ENCODE results near the gene TBC1D25. TPM values are rescaled to one million over a fixed set of nuclear protein-coding genes. Genes with fewer than 3 reads are reported as not detected.

The TBC1D25 gene
- total RNA-seq, 1 donor from 2014 or later: 7.4 TPM

DNA sequence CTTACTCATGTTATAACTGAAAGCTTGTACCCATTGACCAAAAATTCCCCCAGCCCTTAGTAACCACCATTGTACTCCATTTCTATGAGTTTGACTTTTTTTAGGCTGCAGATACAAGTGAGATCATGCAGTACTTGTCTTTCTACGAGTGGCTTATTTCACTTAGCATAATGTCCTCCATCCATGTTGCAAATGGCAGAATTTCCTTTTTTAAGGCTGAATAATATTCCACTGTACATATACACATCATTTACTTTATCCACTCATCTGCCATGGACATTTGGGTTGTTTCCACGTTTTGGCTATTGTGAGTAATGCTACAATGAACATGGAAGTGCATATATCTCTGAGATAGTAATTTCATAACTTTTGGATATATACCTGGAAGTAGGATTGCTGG, 45.2 kb downstream of the TBC1D25 start:
- TF ChIP-seq, protein P1, sequence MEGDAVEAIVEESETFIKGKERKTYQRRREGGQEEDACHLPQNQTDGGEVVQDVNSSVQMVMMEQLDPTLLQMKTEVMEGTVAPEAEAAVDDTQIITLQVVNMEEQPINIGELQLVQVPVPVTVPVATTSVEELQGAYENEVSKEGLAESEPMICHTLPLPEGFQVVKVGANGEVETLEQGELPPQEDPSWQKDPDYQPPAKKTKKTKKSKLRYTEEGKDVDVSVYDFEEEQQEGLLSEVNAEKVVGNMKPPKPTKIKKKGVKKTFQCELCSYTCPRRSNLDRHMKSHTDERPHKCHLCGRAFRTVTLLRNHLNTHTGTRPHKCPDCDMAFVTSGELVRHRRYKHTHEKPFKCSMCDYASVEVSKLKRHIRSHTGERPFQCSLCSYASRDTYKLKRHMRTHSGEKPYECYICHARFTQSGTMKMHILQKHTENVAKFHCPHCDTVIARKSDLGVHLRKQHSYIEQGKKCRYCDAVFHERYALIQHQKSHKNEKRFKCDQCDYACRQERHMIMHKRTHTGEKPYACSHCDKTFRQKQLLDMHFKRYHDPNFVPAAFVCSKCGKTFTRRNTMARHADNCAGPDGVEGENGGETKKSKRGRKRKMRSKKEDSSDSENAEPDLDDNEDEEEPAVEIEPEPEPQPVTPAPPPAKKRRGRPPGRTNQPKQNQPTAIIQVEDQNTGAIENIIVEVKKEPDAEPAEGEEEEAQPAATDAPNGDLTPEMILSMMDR (conservative IDR thresholded peaks at IDR 0.05; ENCODE audit: low read depth, low read length): no peak
- no peak for DNase-seq (ENCODE audit: low read depth)
- no peak overlapping the region for H3K4me3 ChIP-seq (ENCODE audit: low read depth, low read length)

DNA sequence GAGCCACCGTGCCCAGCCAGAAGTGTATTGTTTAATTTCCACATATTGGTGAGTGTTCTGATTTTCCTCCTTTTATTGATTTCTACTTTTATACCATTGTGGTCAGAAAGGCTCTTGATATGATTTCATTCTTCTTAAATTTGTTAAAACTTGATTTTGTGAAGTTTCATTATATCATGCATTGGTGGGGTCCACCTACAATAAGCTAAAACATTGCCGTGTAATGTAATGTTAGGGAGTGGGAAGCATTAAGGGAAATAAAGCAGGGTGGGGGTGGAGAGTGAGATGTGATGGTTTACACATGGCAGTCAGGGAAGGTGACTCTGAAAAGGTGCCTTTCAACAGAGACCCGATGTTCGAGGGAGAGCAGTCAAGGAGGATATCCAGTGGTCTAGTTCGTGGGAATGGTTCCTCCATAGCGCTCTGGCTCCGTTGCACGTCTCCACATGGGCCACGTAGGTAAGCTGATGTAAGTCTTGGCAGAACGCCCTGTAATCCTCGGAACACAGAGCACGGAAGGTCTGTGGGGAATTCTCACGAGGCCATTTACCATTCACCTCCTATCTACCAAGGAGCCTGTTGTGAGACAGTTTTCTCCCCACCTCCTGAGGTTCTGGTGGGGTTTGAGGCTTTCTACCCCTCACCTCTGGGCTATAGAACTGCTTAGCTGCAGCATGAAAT, 50.1 kb downstream of the TBC1D25 start:
- TF ChIP-seq, protein P1 (conservative IDR thresholded peaks at IDR 0.05; ENCODE audit: low read depth, low read length): no peak
- DNase-seq (ENCODE audit: low read depth): no peak
- H3K4me3 ChIP-seq (ENCODE audit: low read depth, low read length): peak overlapping the region; percentile 64

DNA sequence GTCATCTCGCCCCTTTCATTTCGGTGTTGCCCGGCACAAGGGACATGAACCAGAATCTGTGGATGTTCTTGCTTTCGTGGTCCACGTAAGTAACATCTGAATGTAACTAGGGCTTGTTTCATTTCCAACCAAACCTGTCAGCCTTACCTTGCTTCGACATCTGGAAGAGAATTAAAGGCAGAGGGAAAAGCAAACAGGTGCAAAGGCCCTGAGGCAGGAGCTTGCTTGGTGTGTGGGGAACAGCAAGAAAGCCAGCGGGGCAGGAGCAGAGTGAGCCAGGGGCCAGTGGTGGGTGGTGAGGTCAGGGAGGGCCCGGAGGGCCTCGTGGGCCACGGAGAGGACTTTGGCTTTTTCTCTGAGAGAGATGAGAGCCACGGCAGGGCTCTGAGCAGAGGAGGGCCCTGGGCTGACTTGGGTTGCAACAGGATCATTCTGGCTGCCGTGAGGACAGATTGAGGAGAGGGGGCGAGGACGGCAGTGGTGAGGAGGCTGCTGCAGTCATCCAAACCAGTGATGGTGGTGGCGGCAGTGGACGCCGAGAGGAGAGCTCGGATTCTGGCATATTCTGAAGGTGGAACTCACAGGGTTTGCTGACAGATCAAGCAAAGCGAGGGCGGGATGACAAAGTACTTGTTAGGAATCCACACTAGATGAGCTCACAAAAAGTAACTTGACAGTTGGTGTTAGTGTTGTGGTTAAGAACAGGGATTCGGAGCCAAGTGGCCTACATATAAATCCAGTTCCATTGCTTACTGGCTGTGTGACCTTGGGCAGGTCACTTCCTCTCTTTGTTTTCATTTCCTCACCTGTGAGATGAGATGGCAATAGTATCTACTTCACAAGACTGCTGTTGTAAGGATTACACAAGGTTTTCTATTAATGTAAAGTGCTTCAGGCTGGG, 50.9 kb downstream of the TBC1D25 start:
- TF ChIP-seq, protein P1 (conservative IDR thresholded peaks at IDR 0.05; ENCODE audit: low read depth, low read length): no peak
- DNase-seq (ENCODE audit: low read depth): no peak
- H3K4me3 ChIP-seq (ENCODE audit: low read depth, low read length): peak overlapping the region; percentile 64

DNA sequence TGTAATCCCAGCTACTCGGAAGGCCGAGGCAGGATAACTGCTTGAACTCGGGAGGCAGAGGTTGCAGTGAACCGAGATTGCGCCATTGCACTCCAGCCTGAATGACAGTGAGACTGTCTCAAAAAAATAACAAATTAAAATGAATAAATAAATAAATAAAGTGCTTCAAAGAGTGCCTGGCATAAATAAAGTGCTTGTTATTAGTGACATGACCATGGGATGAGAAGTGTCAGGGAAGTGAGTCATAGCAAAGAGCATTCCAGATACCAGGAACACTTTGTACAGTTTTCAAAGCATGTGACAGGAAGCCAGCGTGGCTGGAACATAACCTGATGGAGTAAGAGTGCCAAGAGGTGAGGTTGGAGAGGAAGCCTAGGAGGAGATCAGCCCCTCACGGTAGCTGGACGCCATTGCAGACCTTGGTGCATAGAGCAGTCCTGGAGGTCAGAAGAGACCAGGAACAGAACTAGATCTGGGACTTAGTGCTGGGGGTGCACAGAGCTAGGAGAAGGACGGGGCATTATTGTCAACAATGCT, 51.8 kb downstream of the TBC1D25 start:
- TF ChIP-seq, protein P1 (conservative IDR thresholded peaks at IDR 0.05; ENCODE audit: low read depth, low read length): peak; percentile 36
- no peak for DNase-seq (ENCODE audit: low read depth)
- peak overlapping the region; percentile 64 for H3K4me3 ChIP-seq (ENCODE audit: low read depth, low read length)

DNA sequence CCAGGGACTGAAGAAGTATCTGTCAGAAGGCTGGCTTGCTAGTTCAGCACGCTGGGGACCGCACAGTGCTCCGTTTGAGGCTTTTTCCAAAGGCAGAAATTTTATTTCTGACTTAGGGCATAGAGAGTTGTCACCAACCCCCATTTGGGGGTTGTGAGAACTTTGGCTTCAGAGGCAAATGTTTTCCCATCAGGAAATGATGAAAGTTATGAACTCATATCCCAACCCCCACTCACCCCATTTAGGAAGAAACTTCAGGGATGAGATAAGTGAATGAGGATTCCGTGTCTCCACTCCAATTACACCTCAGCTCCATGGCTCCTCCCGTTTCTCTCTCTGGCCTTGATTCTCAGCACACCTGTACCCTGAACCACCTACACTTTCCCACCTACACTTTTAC, 53.5 kb downstream of the TBC1D25 start:
- peak overlapping the region; percentile 64 for H3K4me3 ChIP-seq (ENCODE audit: low read depth, low read length)
- DNase-seq (ENCODE audit: low read depth): no peak
- TF ChIP-seq, protein P1 (conservative IDR thresholded peaks at IDR 0.05; ENCODE audit: low read depth, low read length): no peak

DNA sequence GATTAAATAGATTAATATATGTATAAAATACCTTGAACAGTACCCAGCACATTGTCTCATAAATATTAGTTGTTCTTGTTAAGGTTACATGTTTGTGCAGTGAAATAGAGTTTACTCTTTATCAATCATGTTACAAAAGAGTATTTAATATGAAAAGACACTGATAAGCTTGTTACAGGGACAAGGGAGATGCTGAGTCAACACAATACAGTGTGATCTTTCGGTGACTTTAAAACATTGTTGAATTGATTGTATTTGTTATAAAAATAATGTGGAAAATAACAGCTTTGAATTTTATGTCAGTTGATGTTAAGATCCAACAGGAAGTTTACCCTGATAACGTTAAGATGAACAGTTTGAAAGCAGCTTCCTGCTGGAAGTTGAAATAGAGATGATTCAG, 56.4 kb downstream of the TBC1D25 start:
- no peak for DNase-seq (ENCODE audit: low read depth)
- TF ChIP-seq, protein P1 (conservative IDR thresholded peaks at IDR 0.05; ENCODE audit: low read depth, low read length): no peak
- H3K4me3 ChIP-seq (ENCODE audit: low read depth, low read length): no peak overlapping the region

Data from epithelial cell of proximal tubule (primary cell).